ENCODE results near the gene HS3ST5. TPM values are rescaled to one million over a fixed set of nuclear protein-coding genes. Genes with fewer than 3 reads are reported as not detected.

Gene HS3ST5
- total RNA-seq, 1 donor from 2014 or later: 3.6 TPM

GRCh38 chr6:114362957-114363356 is 20.1 kb upstream of the HS3ST5 start:
- Mint-ChIP-seq H3K27ac (no peak overlapping the region), H3K4me1 (ENCODE audit: unreplicated experiment) (no peaks in the 10 kb centered on the region)

GRCh38 chr6:114362396-114362795 is 19.6 kb upstream of the HS3ST5 start:
- H3K4me3 Mint-ChIP-seq: no peak overlapping the region
- no peak for DNase-seq (ENCODE audit: extremely low spot score, unreplicated experiment)
- H3K27me3 Mint-ChIP-seq: no peaks in the 10 kb centered on the region
- no peaks in the 10 kb centered on the region for H3K4me1 Mint-ChIP-seq (ENCODE audit: unreplicated experiment)
- H3K27ac Mint-ChIP-seq: no peak overlapping the region
- no peaks in the 10 kb centered on the region for H3K9me3 Mint-ChIP-seq
- no peaks in the 10 kb centered on the region for H3K36me3 Mint-ChIP-seq
- no peak for TF ChIP-seq CTCF (conservative IDR thresholded peaks at IDR 0.05)

More at GRCh38 chr6:114362957-114363356, 20.1 kb upstream of the HS3ST5 start:
- no peaks in the 10 kb centered on the region for H3K9me3 Mint-ChIP-seq
- no peak overlapping the region for H3K4me3 Mint-ChIP-seq
- H3K27me3 Mint-ChIP-seq: no peaks in the 10 kb centered on the region
- no peak for TF ChIP-seq CTCF (conservative IDR thresholded peaks at IDR 0.05)
- DNase-seq (ENCODE audit: extremely low spot score, unreplicated experiment): no peak
- H3K36me3 Mint-ChIP-seq: no peaks in the 10 kb centered on the region

GRCh38 chr6:114361036-114361435 is 18.2 kb upstream of the HS3ST5 start:
- TF ChIP-seq CTCF (conservative IDR thresholded peaks at IDR 0.05): no peak
- Mint-ChIP-seq H3K9me3 (no peaks in the 10 kb centered on the region), H3K36me3 (no peaks in the 10 kb centered on the region), H3K27ac (no peak overlapping the region), H3K4me3 (no peak overlapping the region), H3K27me3 (no peaks in the 10 kb centered on the region), H3K4me1 (ENCODE audit: unreplicated experiment) (no peaks in the 10 kb centered on the region)
- no peak for DNase-seq (ENCODE audit: extremely low spot score, unreplicated experiment)

GRCh38 chr6:114355300-114355699 is 12.5 kb upstream of the HS3ST5 start:
- no peak for TF ChIP-seq CTCF (conservative IDR thresholded peaks at IDR 0.05)
- no peak overlapping the region for H3K4me3 Mint-ChIP-seq
- no peaks in the 10 kb centered on the region for H3K27me3 Mint-ChIP-seq
- no peaks in the 10 kb centered on the region for H3K4me1 Mint-ChIP-seq (ENCODE audit: unreplicated experiment)
- H3K27ac Mint-ChIP-seq: no peak overlapping the region
- H3K36me3 Mint-ChIP-seq: no peaks in the 10 kb centered on the region
- H3K9me3 Mint-ChIP-seq: no peaks in the 10 kb centered on the region
- DNase-seq (ENCODE audit: extremely low spot score, unreplicated experiment): no peak

- DNase-seq (ENCODE audit: extremely low spot score, unreplicated experiment): no peak
- Mint-ChIP-seq H3K27me3 (no peaks in the 10 kb centered on the region), H3K4me1 (ENCODE audit: unreplicated experiment) (no peaks in the 10 kb centered on the region), H3K36me3 (no peaks in the 10 kb centered on the region), H3K4me3 (no peak overlapping the region), H3K27ac (no peak overlapping the region), H3K9me3 (peaks cover 6% of the 10 kb centered on the region)
- TF ChIP-seq CTCF (conservative IDR thresholded peaks at IDR 0.05): no peak
Observed at GRCh38 chr6:114354482-114354881, 11.7 kb upstream of the HS3ST5 start.

- Mint-ChIP-seq H3K4me1 (ENCODE audit: unreplicated experiment) (peaks cover 9% of the 10 kb centered on the region), H3K36me3 (no peaks in the 10 kb centered on the region), H3K9me3 (peaks cover 7% of the 10 kb centered on the region), H3K27me3 (peaks cover 24% of the 10 kb centered on the region), H3K27ac (no peak overlapping the region), H3K4me3 (no peak overlapping the region)
- DNase-seq (ENCODE audit: extremely low spot score, unreplicated experiment): no peak
- no peak for TF ChIP-seq CTCF (conservative IDR thresholded peaks at IDR 0.05)
Observed at GRCh38 chr6:114346451-114346850, 3.6 kb upstream of the HS3ST5 start.

All from type B pancreatic cell (in vitro differentiated cells).